ENCODE results near the gene SUCO.

GRCh38 chr1:172607145-172607544, 74.2 kb downstream of the SUCO start:
- no peak for TF ChIP-seq POLR2A (IDR thresholded peaks at IDR 0.05)
- TF ChIP-seq CTCF (IDR thresholded peaks at IDR 0.05 in 4 of 5, conservative IDR thresholded peaks at IDR 0.05 in 1 of 5) = no peak

Data from gastrocnemius medialis (tissue), 4 donors.